OCI-LY7 (cell line): ENCODE measurements around the gene ZDHHC14. TPM values are rescaled to one million over a fixed set of nuclear protein-coding genes. Genes with fewer than 3 reads are reported as not detected.

Source experiments
- BruUV-seq: library from RNA; stranded (reverse); fragments of 400-500 nt; replicated peaks from 2 replicates; lab custom pipeline; 2021; lab: Mats Ljungman, UMichigan
- CTCF ChIA-PET: fragments of 300-600 bp; sonication (Branson Sonifier 250); formaldehyde crosslinking; loops from one replicate; lab custom pipeline; 2022; ENCODE audit warnings: antibody characterized with exemption; ENCODE audit not compliant: unreplicated experiment; lab: Charles Lee
- POLR2A ChIA-PET: fragments of 300-600 bp; sonication (Branson Sonifier 250); formaldehyde crosslinking; loops from one replicate; lab custom pipeline; 2022; ENCODE audit warnings: antibody characterized with exemption; lab: Charles Lee
- DNase-seq: peaks from one replicate; pipeline ENCODE4 v3.0.0-alpha.2; 2015; ENCODE audit warnings: low spot score
- H2AFZ ChIP-seq: fragments of 200-600 bp; sonication (generic), shearing (Covaris generic); 2 replicates; pipeline ENCODE4 v1.6.1; 2014; ENCODE audit warnings: mild to moderate bottlenecking, antibody characterized with exemption, low read length, moderate library complexity
- H3K27ac ChIP-seq: fragments of 200-600 bp; sonication (generic); 2 replicates; pipeline ENCODE4 v1.5.1; 2014; ENCODE audit warnings: mixed run types, low read depth, mild to moderate bottlenecking, moderate library complexity, low read length, inconsistent platforms; ENCODE audit not compliant: poor library complexity, severe bottlenecking
- H3K36me3 ChIP-seq: fragments of 200-600 bp; sonication (generic); 2 replicates; pipeline ENCODE4 v1.6.1; 2014; ENCODE audit warnings: mild to moderate bottlenecking, antibody characterized with exemption, low read length, moderate library complexity, mixed read lengths; ENCODE audit not compliant: insufficient read depth
- H3K4me1 ChIP-seq: fragments of 200-600 bp; sonication (generic); 2 replicates; pipeline ENCODE4 v1.5.1; 2014; ENCODE audit warnings: mild to moderate bottlenecking, low read length; ENCODE audit not compliant: insufficient read depth, poor library complexity, severe bottlenecking
- H3K4me2 ChIP-seq: fragments of 200-600 bp; sonication (generic); 2 replicates; pipeline ENCODE4 v1.6.1; 2014; ENCODE audit warnings: mild to moderate bottlenecking, low read length
- H3K4me3 ChIP-seq: fragments of 200-600 bp; sonication (generic); 2 replicates; pipeline ENCODE4 v1.5.1; 2014; ENCODE audit warnings: mild to moderate bottlenecking, low read depth, low read length; ENCODE audit not compliant: poor library complexity, severe bottlenecking
- H3K79me2 ChIP-seq: fragments of 200-600 bp; sonication (generic); 2 replicates; pipeline ENCODE4 v1.6.1; 2016; ENCODE audit warnings: low read depth, mild to moderate bottlenecking, low read length, moderate library complexity, mixed read lengths; ENCODE audit not compliant: insufficient read depth
- H3K9me2 ChIP-seq: fragments of 200-600 bp; sonication (generic); 2 replicates; pipeline ENCODE4 v1.6.1; 2016; ENCODE audit warnings: mild to moderate bottlenecking, low read length, mixed read lengths; ENCODE audit not compliant: insufficient read depth
- H3K9me3 ChIP-seq: fragments of 200-600 bp; sonication (generic); 2 replicates; pipeline ENCODE4 v1.6.1; 2014; ENCODE audit warnings: mild to moderate bottlenecking, mixed run types, low read length, mixed read lengths
- H4K20me1 ChIP-seq: fragments of 200-600 bp; sonication (generic); 2 replicates; pipeline ENCODE4 v1.6.1; 2014; ENCODE audit warnings: mild to moderate bottlenecking, antibody characterized with exemption, low read length, moderate library complexity, mixed read lengths; ENCODE audit not compliant: insufficient read depth
- EZH2phosphoT487 ChIP-seq: fragments of 200-600 bp; sonication (generic); IDR thresholded peaks from 2 replicates; pipeline ENCODE4 v1.6.1; 2018; ENCODE audit warnings: low read depth, borderline replicate concordance, mild to moderate bottlenecking, mixed run types, antibody characterized with exemption, low read length, moderate library complexity, mixed read lengths
- intact Hi-C: fragments of 100-400 bp; cut with micrococcal nuclease; formaldehyde crosslinking; loops from one replicate; pipeline ENCODE4 v1.10.0; 2022; ENCODE audit not compliant: unreplicated experiment
- total RNA-seq, 2 experiments: library from RNA; depleted of rRNA in 1 of 2; stranded (reverse); fragments of >200 nt in 1 of 2; shearing (Covaris generic) in 1 of 2; gene quantifications; 2 replicates each; pipeline ENCODE4 v1.2.3, GENCODE V29; 2014 to 2022
- TF ChIP-seq, protein P1 (sequence below): fragments of 200-600 bp; sonication (generic); conservative IDR thresholded peaks from 2 replicates; pipeline ENCODE4 v1.5.1; 2014; ENCODE audit warnings: mild to moderate bottlenecking, antibody characterized with exemption, low read length, moderate library complexity, mixed read lengths

The ZDHHC14 gene
- total RNA-seq, 2 experiments from 2014 or later: 0.69 to 3.0 TPM

- no peak overlapping the region for H3K27ac ChIP-seq
- H2AFZ ChIP-seq: no peak overlapping the region
- no peaks in the 10 kb centered on the region for H3K36me3 ChIP-seq
- no peak for DNase-seq
- POLR2A ChIA-PET: no interaction called here
- no peaks in the 10 kb centered on the region for H3K9me3 ChIP-seq
- H3K9me2 ChIP-seq: no peaks in the 10 kb centered on the region
- CTCF ChIA-PET: no interaction called here
- no TSS peak for BruUV-seq
- no peaks in the 10 kb centered on the region for H3K4me1 ChIP-seq
- H3K4me3 ChIP-seq: no peak overlapping the region
- no peak overlapping the region for H3K4me2 ChIP-seq
- intact Hi-C loops: no loop called here
- no peaks in the 10 kb centered on the region for H4K20me1 ChIP-seq
- TF ChIP-seq, protein P1, sequence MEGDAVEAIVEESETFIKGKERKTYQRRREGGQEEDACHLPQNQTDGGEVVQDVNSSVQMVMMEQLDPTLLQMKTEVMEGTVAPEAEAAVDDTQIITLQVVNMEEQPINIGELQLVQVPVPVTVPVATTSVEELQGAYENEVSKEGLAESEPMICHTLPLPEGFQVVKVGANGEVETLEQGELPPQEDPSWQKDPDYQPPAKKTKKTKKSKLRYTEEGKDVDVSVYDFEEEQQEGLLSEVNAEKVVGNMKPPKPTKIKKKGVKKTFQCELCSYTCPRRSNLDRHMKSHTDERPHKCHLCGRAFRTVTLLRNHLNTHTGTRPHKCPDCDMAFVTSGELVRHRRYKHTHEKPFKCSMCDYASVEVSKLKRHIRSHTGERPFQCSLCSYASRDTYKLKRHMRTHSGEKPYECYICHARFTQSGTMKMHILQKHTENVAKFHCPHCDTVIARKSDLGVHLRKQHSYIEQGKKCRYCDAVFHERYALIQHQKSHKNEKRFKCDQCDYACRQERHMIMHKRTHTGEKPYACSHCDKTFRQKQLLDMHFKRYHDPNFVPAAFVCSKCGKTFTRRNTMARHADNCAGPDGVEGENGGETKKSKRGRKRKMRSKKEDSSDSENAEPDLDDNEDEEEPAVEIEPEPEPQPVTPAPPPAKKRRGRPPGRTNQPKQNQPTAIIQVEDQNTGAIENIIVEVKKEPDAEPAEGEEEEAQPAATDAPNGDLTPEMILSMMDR: no peak
- no peak for TF ChIP-seq EZH2phosphoT487
- H3K79me2 ChIP-seq: no peaks in the 10 kb centered on the region
These were observed 43.6 kb downstream of the ZDHHC14 start for GRCh38 chr6:157424491-157425020.

GRCh38 chr6:157427969-157428368 lies 47.0 kb downstream of the ZDHHC14 start:
- H2AFZ ChIP-seq: no peak overlapping the region
- no TSS peak for BruUV-seq
- TF ChIP-seq, protein P1: no peak
- TF ChIP-seq EZH2phosphoT487: no peak
- H3K27ac ChIP-seq: no peak overlapping the region
- H3K36me3 ChIP-seq: no peaks in the 10 kb centered on the region
- H4K20me1 ChIP-seq: no peaks in the 10 kb centered on the region
- POLR2A ChIA-PET: interaction anchor here (0.6 kb wide), 1 partner anchor 89 kb away, joined by 3 read pairs; no protein-coding TSS in a partner anchor
- DNase-seq: no peak
- H3K9me3 ChIP-seq: no peaks in the 10 kb centered on the region
- CTCF ChIA-PET: no interaction called here
- no peaks in the 10 kb centered on the region for H3K79me2 ChIP-seq
- no peak overlapping the region for H3K4me2 ChIP-seq
- intact Hi-C loops: no loop called here
- H3K4me3 ChIP-seq: no peak overlapping the region
- H3K4me1 ChIP-seq: no peaks in the 10 kb centered on the region
- no peaks in the 10 kb centered on the region for H3K9me2 ChIP-seq

- TF ChIP-seq EZH2phosphoT487: no peak
- TF ChIP-seq, protein P1: no peak
- DNase-seq: no peak
- H3K9me3 ChIP-seq: no peaks in the 10 kb centered on the region
- H3K27ac ChIP-seq: no peak overlapping the region
- intact Hi-C loops: no loop called here
- no peaks in the 10 kb centered on the region for H3K79me2 ChIP-seq
- H3K9me2 ChIP-seq: no peaks in the 10 kb centered on the region
- POLR2A ChIA-PET: interaction anchor here (0.6 kb wide), 1 partner anchor 90 kb away, joined by 3 read pairs; no protein-coding TSS in a partner anchor
- no peak overlapping the region for H3K4me3 ChIP-seq
- CTCF ChIA-PET: no interaction called here
- BruUV-seq: no TSS peak
- no peak overlapping the region for H3K4me2 ChIP-seq
- no peak overlapping the region for H2AFZ ChIP-seq
- H3K36me3 ChIP-seq: no peaks in the 10 kb centered on the region
- no peaks in the 10 kb centered on the region for H4K20me1 ChIP-seq
- H3K4me1 ChIP-seq: no peaks in the 10 kb centered on the region
These were observed 47.6 kb downstream of the ZDHHC14 start for GRCh38 chr6:157428427-157429202.
